ENCODE data around the gene TFRC.

- TF ChIP-seq FOXA1 (IDR thresholded peaks at IDR 0.05) (no peak), CTCF (IDR thresholded peaks at IDR 0.05; ENCODE audit: low read depth, low read length, missing input control) (no peak), ATF3 (IDR thresholded peaks at IDR 0.05) (no peak), YY1 (IDR thresholded peaks at IDR 0.05) (no peak), MAX (IDR thresholded peaks at IDR 0.05) (no peak), EGR1 (IDR thresholded peaks at IDR 0.05; ENCODE audit: low read depth in 2 of 2) (no peak), JUND (IDR thresholded peaks at IDR 0.05) (no peak), TAF1 (conservative IDR thresholded peaks at IDR 0.05) (no peak), SP1 (IDR thresholded peaks at IDR 0.05) (no peak), REST (IDR thresholded peaks at IDR 0.05) (no peak), GABPA (IDR thresholded peaks at IDR 0.05 in 1 of 2, conservative IDR thresholded peaks at IDR 0.05 in 1 of 2) (no peak), RAD21 (IDR thresholded peaks at IDR 0.05) (no peak), ZBTB33 (IDR thresholded peaks at IDR 0.05) (no peak), RXRA (IDR thresholded peaks at IDR 0.05) (no peak)
Measured at GRCh38 chr3:196063456-196063855, 18.4 kb downstream of the TFRC start.

Measured in liver (tissue), 3 donors.